IgD-negative memory B cell (primary cell): ENCODE results near the gene HABP2. TPM values are rescaled to one million over a fixed set of nuclear protein-coding genes. Genes with fewer than 3 reads are reported as not detected.
A peak's percentile ranks its signal among the peaks of the same experiment; 100 is the strongest.

Experiments used
- H3K27ac Mint-ChIP-seq, 3 donors: one replicate each; pipeline ENCODE4 v1.8.0; 2020 to 2022; ENCODE audit warnings: mild to moderate bottlenecking in 3 of 3, mixed read lengths in 3 of 3, moderate library complexity in 1 of 3
- H3K27me3 Mint-ChIP-seq: one replicate; pipeline ENCODE4 v1.8.0; 2021; ENCODE audit warnings: mixed read lengths
- H3K36me3 Mint-ChIP-seq: one replicate; pipeline ENCODE4 v1.8.0; 2020; ENCODE audit warnings: mild to moderate bottlenecking, mixed read lengths
- H3K4me1 Mint-ChIP-seq, 3 donors: one replicate each; pipeline ENCODE4 v1.8.0; 2020 to 2022; ENCODE audit warnings: mixed read lengths in 3 of 3, mild to moderate bottlenecking in 1 of 3
- H3K4me3 Mint-ChIP-seq, 4 donors: one replicate each; pipeline ENCODE4 v1.8.0; 2020 to 2022; ENCODE audit warnings: mild to moderate bottlenecking in 4 of 4, mixed read lengths in 4 of 4, moderate library complexity in 3 of 4
- H3K9me3 Mint-ChIP-seq, 3 donors: one replicate each; pipeline ENCODE4 v1.8.0; 2020 to 2021; ENCODE audit warnings: mixed read lengths in 3 of 3, mild to moderate bottlenecking in 1 of 3
- polyA plus RNA-seq: library from polyadenylated mRNA; unstranded; fragments of 300-500 nt; fragmentation: Illumina TruSeq; gene quantifications from one replicate; pipeline ENCODE4 v1.2.3, GENCODE V29; 2021

The HABP2 gene
- polyA plus RNA-seq, 1 donor from 2014 or later, result not detected

- Mint-ChIP-seq H3K27ac (no peak overlapping the region), H3K4me3 (peak overlapping the region in 1 of 4 donors; percentile 45), H3K9me3 (no peaks in the 10 kb centered on the region), H3K36me3 (no peaks in the 10 kb centered on the region), H3K4me1 (no peaks in the 10 kb centered on the region), H3K27me3 (peaks cover 23% of the 10 kb centered on the region)
These were observed 61.3 kb downstream of the HABP2 start for GRCh38 chr10:113613977-113614690.

DNA sequence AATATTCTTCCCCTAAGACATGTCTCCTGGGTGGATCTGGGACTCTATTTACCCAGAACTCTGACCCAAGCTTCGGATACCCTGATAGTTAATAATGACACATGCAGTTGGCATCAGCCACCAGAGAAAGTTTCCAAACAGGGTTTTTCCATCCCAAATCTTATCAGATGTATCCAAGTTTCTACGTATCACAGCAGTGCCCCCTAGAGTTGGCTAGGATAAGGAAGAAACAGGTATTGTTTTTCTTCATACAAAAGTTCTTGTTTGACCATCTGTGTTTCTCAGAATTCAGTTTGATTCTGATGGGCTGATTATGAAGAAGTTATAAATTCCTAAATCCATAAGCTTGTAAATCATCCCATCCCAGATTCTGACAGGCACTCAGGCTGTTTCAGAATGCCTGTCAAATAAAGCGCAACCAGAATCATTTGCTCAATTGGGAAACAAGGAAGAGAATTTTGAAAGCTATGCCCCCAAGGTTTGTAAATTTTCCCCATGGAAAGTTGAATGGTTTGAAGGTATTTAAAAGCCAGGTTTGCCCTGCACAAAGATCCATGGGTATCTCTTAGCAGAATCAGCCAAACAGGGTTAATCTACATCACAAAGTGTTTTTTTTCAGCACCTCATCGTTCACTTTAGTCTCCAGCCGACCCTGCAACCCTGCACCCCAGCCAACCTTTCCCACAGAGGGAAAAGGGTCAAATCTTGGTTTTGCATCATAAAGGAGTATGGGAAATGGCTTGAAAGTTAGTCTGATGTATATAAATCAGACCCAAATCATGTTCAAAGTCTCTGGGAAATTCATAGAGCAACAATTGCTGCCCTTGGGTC, 63.6 kb downstream of the HABP2 start:
- Mint-ChIP-seq H3K27me3 (peaks cover 18% of the 10 kb centered on the region), H3K36me3 (no peaks in the 10 kb centered on the region), H3K4me1 (no peaks in the 10 kb centered on the region), H3K27ac (no peak overlapping the region), H3K9me3 (no peaks in the 10 kb centered on the region), H3K4me3 (no peak overlapping the region)

- Mint-ChIP-seq H3K9me3 (no peaks in the 10 kb centered on the region), H3K36me3 (no peaks in the 10 kb centered on the region), H3K27ac (no peak overlapping the region), H3K27me3 (peaks cover 18% of the 10 kb centered on the region), H3K4me1 (no peaks in the 10 kb centered on the region), H3K4me3 (no peak overlapping the region)
These were observed 64.2 kb downstream of the HABP2 start for GRCh38 chr10:113617086-113617485.

DNA sequence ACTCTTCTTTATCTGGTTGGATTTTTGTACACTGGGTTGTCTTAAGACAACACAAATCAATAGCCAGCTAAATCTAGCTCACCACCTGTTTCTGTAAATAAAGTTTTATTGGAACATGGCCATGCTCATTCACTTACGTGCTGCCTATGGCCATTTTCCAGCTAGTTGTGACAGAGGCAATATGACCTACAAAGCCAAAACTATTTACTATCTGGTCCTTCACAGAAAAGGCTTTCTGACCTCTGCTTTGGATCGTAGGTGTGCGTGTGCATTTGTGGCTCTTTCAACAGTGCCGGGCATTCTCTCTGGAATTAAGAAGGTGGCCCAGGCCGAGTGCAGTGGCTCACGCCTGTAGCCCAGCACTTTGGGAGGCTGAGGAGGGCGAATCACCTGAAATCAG, 65.5 kb downstream of the HABP2 start:
- H3K27me3 Mint-ChIP-seq, result peaks cover 14% of the 10 kb centered on the region
- no peaks in the 10 kb centered on the region for H3K36me3 Mint-ChIP-seq
- H3K27ac Mint-ChIP-seq, result no peak overlapping the region
- no peak overlapping the region for H3K4me3 Mint-ChIP-seq
- H3K4me1 Mint-ChIP-seq, result no peaks in the 10 kb centered on the region
- no peaks in the 10 kb centered on the region for H3K9me3 Mint-ChIP-seq

DNA sequence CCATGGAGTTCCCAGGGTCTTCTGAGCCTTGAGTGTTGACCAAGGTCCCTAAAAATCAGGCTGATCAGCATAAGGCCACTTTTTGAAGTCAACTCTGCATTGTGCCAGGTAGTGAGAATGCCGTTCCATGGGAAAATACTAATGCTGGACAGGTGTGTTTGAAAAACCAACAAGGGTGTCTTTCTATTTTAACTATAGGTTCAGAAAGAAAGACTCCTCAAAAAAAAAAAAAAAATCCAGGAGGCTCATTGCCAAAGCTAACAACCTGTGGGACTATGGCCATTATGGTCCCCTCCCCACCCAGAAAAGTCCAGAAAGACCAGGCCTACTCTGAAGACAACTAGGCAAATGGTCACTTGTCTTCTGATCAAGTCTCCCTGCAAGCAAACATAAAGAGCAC, 66.5 kb downstream of the HABP2 start:
- Mint-ChIP-seq H3K9me3 (no peaks in the 10 kb centered on the region), H3K27me3 (peaks cover 12% of the 10 kb centered on the region), H3K4me3 (peak overlapping the region in 1 of 4 donors; percentile 19), H3K36me3 (no peaks in the 10 kb centered on the region), H3K4me1 (no peaks in the 10 kb centered on the region), H3K27ac (no peak overlapping the region)

DNA sequence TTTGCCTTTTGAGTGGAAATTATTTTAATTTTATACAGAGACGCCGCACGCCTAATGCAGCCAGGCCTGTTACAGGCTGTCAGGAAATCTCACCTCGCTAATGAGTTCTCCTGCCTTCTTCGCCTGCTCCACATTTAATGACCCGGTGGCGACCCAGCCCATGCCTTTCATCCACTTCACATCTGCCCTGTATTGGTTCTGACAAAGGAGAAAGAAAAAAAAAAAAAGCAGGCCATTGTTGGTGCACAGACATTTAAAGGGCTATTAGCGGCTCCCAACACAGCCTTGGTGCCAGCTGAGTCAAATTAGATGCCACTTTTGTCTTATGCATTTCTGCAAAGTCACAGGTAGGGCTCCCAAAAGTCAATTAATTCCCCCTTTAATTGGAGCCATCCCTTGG, 67.7 kb downstream of the HABP2 start:
- Mint-ChIP-seq H3K27me3 (peaks cover 12% of the 10 kb centered on the region), H3K4me1 (no peaks in the 10 kb centered on the region), H3K9me3 (no peaks in the 10 kb centered on the region), H3K27ac (no peak overlapping the region), H3K36me3 (no peaks in the 10 kb centered on the region), H3K4me3 (no peak overlapping the region)

DNA sequence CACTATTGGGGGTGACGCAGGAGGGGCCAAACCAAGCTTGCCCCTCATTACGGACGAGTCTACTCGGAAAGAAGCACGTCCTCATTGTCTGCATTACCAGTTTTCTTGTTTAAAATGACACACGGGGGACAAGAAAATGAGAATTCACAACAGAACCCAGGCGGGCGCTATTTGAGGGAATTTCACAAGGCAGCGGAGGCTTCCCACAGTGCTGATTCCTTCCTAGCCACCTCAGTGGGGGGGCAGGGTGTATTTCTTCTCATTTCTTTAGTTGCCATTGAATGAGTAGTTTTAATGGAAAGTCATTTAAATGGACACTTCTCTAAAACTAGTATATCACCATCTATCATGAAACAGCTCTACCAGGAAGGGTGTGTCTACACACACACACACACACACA, 68.1 kb downstream of the HABP2 start:
- Mint-ChIP-seq H3K27ac (no peak overlapping the region), H3K4me1 (no peaks in the 10 kb centered on the region), H3K27me3 (peaks cover 12% of the 10 kb centered on the region), H3K9me3 (no peaks in the 10 kb centered on the region), H3K4me3 (no peak overlapping the region), H3K36me3 (no peaks in the 10 kb centered on the region)

- Mint-ChIP-seq H3K27ac (no peak overlapping the region), H3K27me3 (peaks cover 10% of the 10 kb centered on the region), H3K4me1 (no peaks in the 10 kb centered on the region), H3K4me3 (no peak overlapping the region), H3K36me3 (no peaks in the 10 kb centered on the region), H3K9me3 (no peaks in the 10 kb centered on the region)
These were observed 68.9 kb downstream of the HABP2 start for GRCh38 chr10:113621799-113622198.

- Mint-ChIP-seq H3K27me3 (peaks cover under 1% of the 10 kb centered on the region), H3K4me3 (no peak overlapping the region), H3K9me3 (no peaks in the 10 kb centered on the region), H3K36me3 (no peaks in the 10 kb centered on the region), H3K4me1 (no peaks in the 10 kb centered on the region), H3K27ac (no peak overlapping the region)
These were observed 70.0 kb downstream of the HABP2 start for GRCh38 chr10:113622831-113623230.

DNA sequence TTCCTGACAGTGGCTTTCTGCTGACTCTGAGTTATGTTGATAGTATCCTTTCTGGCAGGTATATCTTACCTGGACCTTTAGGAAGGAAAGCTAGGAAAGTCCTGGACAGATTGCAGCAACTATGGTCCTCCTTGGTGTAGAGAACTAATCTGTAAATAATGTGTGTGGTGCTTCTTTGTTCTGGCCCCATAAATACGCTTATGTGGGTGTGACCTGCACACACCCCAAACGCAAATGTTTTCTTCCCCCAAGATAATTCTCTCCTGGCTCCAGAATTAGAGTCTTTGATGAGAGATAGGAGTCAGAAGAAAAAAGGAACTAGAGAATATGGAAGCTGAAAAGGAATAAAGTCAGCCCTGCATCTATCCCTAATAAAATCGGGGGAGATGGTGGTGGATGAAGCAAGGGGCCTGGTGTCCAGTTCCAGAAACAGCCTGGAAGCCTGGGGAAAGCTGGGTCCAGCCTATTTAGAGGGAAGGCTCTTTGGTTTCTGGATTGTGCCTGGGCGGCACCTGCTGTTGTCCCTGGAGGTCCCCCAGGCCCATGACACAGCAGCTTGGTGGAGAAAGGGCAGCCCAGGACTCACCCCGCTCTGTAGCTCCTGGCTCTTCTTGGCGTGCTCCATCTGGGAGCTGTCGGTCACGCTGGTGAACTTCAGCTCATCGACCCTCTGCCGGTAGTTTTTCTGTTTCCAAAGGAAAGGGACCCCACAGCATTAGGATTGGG, 72.8 kb downstream of the HABP2 start:
- H3K4me1 Mint-ChIP-seq, result no peaks in the 10 kb centered on the region
- no peak overlapping the region for H3K27ac Mint-ChIP-seq
- H3K27me3 Mint-ChIP-seq, result peaks cover 2% of the 10 kb centered on the region
- peak overlapping the region in 1 of 4 donors; percentile 36 for H3K4me3 Mint-ChIP-seq
- H3K36me3 Mint-ChIP-seq, result no peaks in the 10 kb centered on the region
- no peaks in the 10 kb centered on the region for H3K9me3 Mint-ChIP-seq

DNA sequence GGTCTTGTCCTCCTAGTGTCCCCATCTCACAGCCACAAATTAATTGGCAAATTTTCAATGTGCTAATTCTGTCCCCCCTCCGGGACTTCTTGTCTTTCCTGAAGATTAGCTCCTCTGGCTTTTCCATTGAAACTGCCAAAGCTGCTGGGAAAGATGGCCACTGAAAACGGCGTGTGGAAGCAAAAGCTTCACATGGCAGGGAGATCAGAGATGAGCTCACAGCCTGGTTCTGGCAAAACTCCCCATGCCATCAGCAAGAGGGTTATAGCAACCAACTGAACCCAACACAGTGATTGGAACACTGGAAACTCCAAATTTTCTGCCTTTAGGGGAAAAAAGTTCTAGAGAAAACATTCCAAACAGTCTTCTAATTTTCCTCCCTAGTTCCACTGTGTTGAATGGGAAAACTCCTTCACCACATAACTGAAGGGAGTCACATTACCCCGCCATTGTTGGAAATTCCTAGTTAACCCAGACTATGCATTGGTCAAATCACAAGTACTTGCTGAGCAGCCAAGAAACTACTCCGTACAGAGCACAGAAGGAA, 74.0 kb downstream of the HABP2 start:
- Mint-ChIP-seq H3K27ac (no peak overlapping the region), H3K4me3 (no peak overlapping the region), H3K27me3 (peaks cover 2% of the 10 kb centered on the region), H3K9me3 (no peaks in the 10 kb centered on the region), H3K4me1 (no peaks in the 10 kb centered on the region), H3K36me3 (no peaks in the 10 kb centered on the region)

DNA sequence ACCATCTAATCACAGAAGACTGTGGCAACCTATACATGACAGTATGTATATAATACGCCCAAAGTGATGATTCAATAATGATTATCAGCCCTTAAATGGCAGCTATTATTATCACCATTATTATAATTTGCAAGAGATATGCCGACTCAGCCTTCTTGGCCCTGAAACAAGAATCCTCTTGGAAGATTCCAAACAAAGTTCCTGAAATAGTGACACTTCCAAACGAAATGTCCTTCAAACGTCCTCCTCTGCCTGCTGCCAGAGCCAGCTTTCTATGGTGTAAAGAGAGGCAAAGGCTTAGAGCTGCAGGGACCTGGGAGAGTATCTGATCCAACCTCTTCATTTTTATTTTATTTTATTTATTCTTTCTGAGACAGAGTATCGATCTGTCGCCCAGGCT, 75.0 kb downstream of the HABP2 start:
- H3K4me3 Mint-ChIP-seq, result no peak overlapping the region
- no peak overlapping the region for H3K27ac Mint-ChIP-seq
- no peaks in the 10 kb centered on the region for H3K36me3 Mint-ChIP-seq
- no peaks in the 10 kb centered on the region for H3K4me1 Mint-ChIP-seq
- no peaks in the 10 kb centered on the region for H3K9me3 Mint-ChIP-seq
- peaks cover 2% of the 10 kb centered on the region for H3K27me3 Mint-ChIP-seq

- H3K4me3 Mint-ChIP-seq, result no peak overlapping the region
- no peaks in the 10 kb centered on the region for H3K4me1 Mint-ChIP-seq
- H3K9me3 Mint-ChIP-seq, result no peaks in the 10 kb centered on the region
- no peaks in the 10 kb centered on the region for H3K36me3 Mint-ChIP-seq
- no peak overlapping the region for H3K27ac Mint-ChIP-seq
- H3K27me3 Mint-ChIP-seq, result peaks cover 2% of the 10 kb centered on the region
These were observed 75.8 kb downstream of the HABP2 start for GRCh38 chr10:113628607-113629153.

GRCh38 chr10:113630929-113631533, 78.2 kb downstream of the HABP2 start:
- Mint-ChIP-seq H3K9me3 (peaks cover 0 to 2% (median 2%) of the 10 kb centered on the region in 3 donors), H3K4me3 (no peak overlapping the region), H3K27ac (no peak overlapping the region), H3K36me3 (peaks cover 2% of the 10 kb centered on the region), H3K27me3 (peaks cover 4% of the 10 kb centered on the region), H3K4me1 (no peaks in the 10 kb centered on the region)
